ENCODE measurements around the gene OR5M8. TPM values are rescaled to one million over a fixed set of nuclear protein-coding genes. Genes with fewer than 3 reads are reported as not detected.

The OR5M8 gene
- not detected for total RNA-seq

GRCh38 chr11:56491270-56491669 lies at the start of gene OR5M8:
OR5M8 (minus strand) TSS chr11:56491370; CDS start chr11:56491370, 0 bp downstream.
- Mint-ChIP-seq H3K36me3 (ENCODE audit: low read depth) (no peaks in the 10 kb centered on the region), H3K9me3 (peaks cover 4% of the 10 kb centered on the region), H3K27ac (no peak within 1 kb of the TSS), H3K4me3 (no peak within 1 kb of the TSS), H3K27me3 (ENCODE audit: low read depth) (no peaks in the 10 kb centered on the region), H3K4me1 (ENCODE audit: low read depth) (no peaks in the 10 kb centered on the region)
- intact Hi-C loops (cut with micrococcal nuclease): no loop called here
- DNase-seq: no peak
- CTCF ChIA-PET: no interaction called here

DNA sequence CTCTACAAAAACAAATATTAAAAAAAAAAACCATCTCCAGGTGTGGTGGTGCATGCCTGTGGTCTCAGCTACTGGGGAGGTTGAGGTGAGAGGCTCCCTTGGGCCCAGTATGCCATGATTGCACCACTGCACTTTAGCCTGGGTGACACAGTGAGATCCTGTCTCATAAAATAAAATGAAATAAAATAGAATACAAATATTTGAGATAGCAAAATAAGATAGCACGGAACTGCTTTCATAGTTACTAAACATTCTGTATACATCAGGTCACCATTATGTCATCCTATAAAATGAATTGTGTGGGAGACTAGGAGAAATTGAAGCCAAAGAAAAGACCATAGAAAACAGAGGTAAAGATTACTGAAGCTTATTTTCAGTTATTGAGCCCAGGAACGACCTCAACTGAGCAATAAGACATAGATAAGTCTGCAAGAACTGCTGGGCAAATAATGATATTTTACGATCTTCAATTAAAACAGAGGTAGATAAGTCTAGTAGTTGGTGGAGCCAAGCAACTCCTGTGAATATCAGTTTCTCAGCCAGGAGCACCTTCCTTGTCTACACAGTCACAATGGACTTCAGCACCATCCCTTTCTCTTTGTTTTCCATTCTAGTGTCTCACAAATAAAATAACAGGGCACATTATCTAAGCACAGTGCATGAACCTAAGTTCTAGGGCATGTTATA lies 42.0 kb upstream of the OR5M8 start:
- DNase-seq: no peak
- no peak overlapping the region for H3K27ac Mint-ChIP-seq
- peaks cover 2% of the 10 kb centered on the region for H3K9me3 Mint-ChIP-seq
- intact Hi-C loops (cut with micrococcal nuclease): no loop called here
- H3K36me3 Mint-ChIP-seq (ENCODE audit: low read depth): no peaks in the 10 kb centered on the region
- CTCF ChIA-PET: no interaction called here
- H3K4me3 Mint-ChIP-seq: no peak overlapping the region
- H3K4me1 Mint-ChIP-seq (ENCODE audit: low read depth): no peaks in the 10 kb centered on the region
- H3K27me3 Mint-ChIP-seq (ENCODE audit: low read depth): no peaks in the 10 kb centered on the region

GRCh38 chr11:56531856-56532255 lies 40.7 kb upstream of the OR5M8 start:
- DNase-seq: no peak
- H3K4me1 Mint-ChIP-seq (ENCODE audit: low read depth): no peaks in the 10 kb centered on the region
- no peak overlapping the region for H3K27ac Mint-ChIP-seq
- CTCF ChIA-PET: no interaction called here
- H3K27me3 Mint-ChIP-seq (ENCODE audit: low read depth): no peaks in the 10 kb centered on the region
- no peaks in the 10 kb centered on the region for H3K36me3 Mint-ChIP-seq (ENCODE audit: low read depth)
- no peak overlapping the region for H3K4me3 Mint-ChIP-seq
- intact Hi-C loops (cut with micrococcal nuclease): no loop called here
- peaks cover 2% of the 10 kb centered on the region for H3K9me3 Mint-ChIP-seq

GRCh38 chr11:56522008-56522407 lies 30.8 kb upstream of the OR5M8 start:
- H3K27ac Mint-ChIP-seq: no peak overlapping the region
- CTCF ChIA-PET: no interaction called here
- no peak for DNase-seq
- intact Hi-C loops (cut with micrococcal nuclease): no loop called here
- H3K4me3 Mint-ChIP-seq: no peak overlapping the region
- H3K36me3 Mint-ChIP-seq (ENCODE audit: low read depth): no peaks in the 10 kb centered on the region
- no peaks in the 10 kb centered on the region for H3K4me1 Mint-ChIP-seq (ENCODE audit: low read depth)
- no peaks in the 10 kb centered on the region for H3K27me3 Mint-ChIP-seq (ENCODE audit: low read depth)
- H3K9me3 Mint-ChIP-seq: peaks cover 7% of the 10 kb centered on the region

- H3K4me1 Mint-ChIP-seq (ENCODE audit: low read depth): no peaks in the 10 kb centered on the region
- intact Hi-C loops (cut with micrococcal nuclease): no loop called here
- no peak for DNase-seq
- no peak overlapping the region for H3K4me3 Mint-ChIP-seq
- no peaks in the 10 kb centered on the region for H3K27me3 Mint-ChIP-seq (ENCODE audit: low read depth)
- no peak overlapping the region for H3K27ac Mint-ChIP-seq
- H3K36me3 Mint-ChIP-seq (ENCODE audit: low read depth): no peaks in the 10 kb centered on the region
- peaks cover 15% of the 10 kb centered on the region for H3K9me3 Mint-ChIP-seq
- CTCF ChIA-PET: no interaction called here
Observed at GRCh38 chr11:56513280-56513679, 22.1 kb upstream of the OR5M8 start.

DNA sequence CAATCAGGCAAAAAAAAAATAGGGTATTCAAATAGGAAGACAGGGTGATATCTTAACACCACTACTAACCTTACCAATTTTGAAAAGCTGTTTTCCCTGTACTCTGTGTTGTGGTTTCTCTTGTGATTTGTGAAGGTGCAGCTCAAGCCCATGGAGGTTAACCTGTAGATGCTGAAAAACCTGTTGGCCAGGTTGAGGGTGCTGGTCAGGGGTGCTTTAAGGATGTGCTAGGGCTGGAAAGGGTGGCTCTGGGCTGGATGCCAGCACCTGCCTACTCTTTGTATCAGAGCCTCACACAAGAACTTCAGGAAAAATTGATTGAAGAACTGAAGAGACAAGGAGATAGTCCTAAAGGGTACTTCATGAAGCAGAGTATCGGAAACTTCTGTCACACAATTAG lies 18.3 kb upstream of the OR5M8 start:
- CTCF ChIA-PET: no interaction called here
- intact Hi-C loops (cut with micrococcal nuclease): no loop called here
- H3K36me3 Mint-ChIP-seq (ENCODE audit: low read depth): no peaks in the 10 kb centered on the region
- H3K4me1 Mint-ChIP-seq (ENCODE audit: low read depth): no peaks in the 10 kb centered on the region
- peaks cover 15% of the 10 kb centered on the region for H3K9me3 Mint-ChIP-seq
- H3K4me3 Mint-ChIP-seq: no peak overlapping the region
- DNase-seq: no peak
- no peaks in the 10 kb centered on the region for H3K27me3 Mint-ChIP-seq (ENCODE audit: low read depth)
- H3K27ac Mint-ChIP-seq: no peak overlapping the region

DNA sequence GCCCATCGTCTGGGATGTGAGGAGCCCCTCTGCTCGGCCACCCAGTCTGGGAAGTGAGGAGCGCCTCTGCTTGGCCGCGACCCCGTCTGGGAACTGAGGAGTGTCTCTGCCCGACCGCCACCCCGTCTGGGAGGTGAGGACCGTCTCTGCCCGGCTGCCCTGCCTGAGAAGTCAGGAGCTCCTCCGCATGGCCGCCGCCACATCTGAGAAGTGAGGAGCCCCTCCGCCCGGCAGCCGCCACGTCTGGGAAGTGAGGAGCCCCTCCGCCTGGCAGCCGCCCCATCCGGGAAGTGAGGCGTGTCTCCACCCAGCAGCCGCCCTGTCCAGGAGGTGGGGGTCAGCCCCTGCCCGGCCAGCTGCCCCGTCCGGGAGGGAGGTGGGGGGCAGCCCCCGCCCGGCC lies 5.8 kb upstream of the OR5M8 start:
- CTCF ChIA-PET: no interaction called here
- no peak overlapping the region for H3K4me3 Mint-ChIP-seq

GRCh38 chr11:56495117-56495516 lies 3.9 kb upstream of the OR5M8 start:
- intact Hi-C loops (cut with micrococcal nuclease): no loop called here

More for the DNA sequence above, 5.8 kb upstream of the OR5M8 start:
- no peaks in the 10 kb centered on the region for H3K4me1 Mint-ChIP-seq (ENCODE audit: low read depth)
- intact Hi-C loops (cut with micrococcal nuclease): no loop called here
- H3K27me3 Mint-ChIP-seq (ENCODE audit: low read depth): no peaks in the 10 kb centered on the region
- H3K27ac Mint-ChIP-seq: no peak overlapping the region
- no peak for DNase-seq
- H3K9me3 Mint-ChIP-seq: peaks cover 3% of the 10 kb centered on the region
- no peaks in the 10 kb centered on the region for H3K36me3 Mint-ChIP-seq (ENCODE audit: low read depth)

DNA sequence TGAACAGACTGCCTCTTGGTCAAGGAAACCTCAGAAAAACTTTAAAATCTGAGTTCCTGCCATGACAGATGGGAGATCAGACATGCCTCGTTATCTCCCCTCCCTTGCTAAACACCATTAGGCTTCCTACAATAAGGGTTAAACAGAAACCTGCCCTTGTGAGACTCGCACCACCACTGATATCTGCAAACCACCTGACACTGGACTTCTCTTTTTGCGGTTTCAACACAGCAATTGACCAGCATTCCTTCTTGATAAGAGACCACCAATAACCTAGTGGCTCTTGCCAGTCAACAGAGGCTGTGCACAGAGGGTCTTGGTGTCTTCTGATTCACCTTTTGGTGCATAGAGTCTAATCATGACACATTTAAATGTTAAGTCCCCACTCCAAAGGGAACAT lies 4.4 kb downstream of the OR5M8 start:
- Mint-ChIP-seq H3K4me1 (ENCODE audit: low read depth) (no peaks in the 10 kb centered on the region), H3K36me3 (ENCODE audit: low read depth) (no peaks in the 10 kb centered on the region), H3K9me3 (peaks cover 11% of the 10 kb centered on the region), H3K27ac (no peak overlapping the region), H3K4me3 (no peak overlapping the region), H3K27me3 (ENCODE audit: low read depth) (no peaks in the 10 kb centered on the region)
- CTCF ChIA-PET: no interaction called here
- intact Hi-C loops (cut with micrococcal nuclease): no loop called here
- DNase-seq: no peak

More at GRCh38 chr11:56495117-56495516, 3.9 kb upstream of the OR5M8 start:
- no peak for DNase-seq
- Mint-ChIP-seq H3K27ac (no peak overlapping the region), H3K36me3 (ENCODE audit: low read depth) (no peaks in the 10 kb centered on the region), H3K4me1 (ENCODE audit: low read depth) (no peaks in the 10 kb centered on the region), H3K9me3 (peaks cover 5% of the 10 kb centered on the region), H3K4me3 (no peak overlapping the region), H3K27me3 (ENCODE audit: low read depth) (no peaks in the 10 kb centered on the region)
- CTCF ChIA-PET: interaction anchor here (1.1 kb wide), 1 partner anchor 755 kb away, joined by 3 read pairs; no protein-coding TSS in a partner anchor

GRCh38 chr11:56474729-56475235 lies 16.4 kb downstream of the OR5M8 start:
- Mint-ChIP-seq H3K27ac (no peak overlapping the region), H3K36me3 (ENCODE audit: low read depth) (no peaks in the 10 kb centered on the region), H3K4me1 (ENCODE audit: low read depth) (no peaks in the 10 kb centered on the region), H3K27me3 (ENCODE audit: low read depth) (no peaks in the 10 kb centered on the region), H3K9me3 (peaks cover 3% of the 10 kb centered on the region), H3K4me3 (no peak overlapping the region)
- CTCF ChIA-PET: no interaction called here
- intact Hi-C loops (cut with micrococcal nuclease): no loop called here
- no peak for DNase-seq

GRCh38 chr11:56473252-56473651 lies 17.9 kb downstream of the OR5M8 start, which contains the start of gene OR5M3:
OR5M3 (minus strand) TSS chr11:56473352; CDS start chr11:56470497, 2,855 bp downstream.
- H3K27me3 Mint-ChIP-seq (ENCODE audit: low read depth): no peaks in the 10 kb centered on the region
- intact Hi-C loops (cut with micrococcal nuclease): no loop called here
- H3K27ac Mint-ChIP-seq: no peak within 1 kb of the TSS

GRCh38 chr11:56457076-56457475 lies 34.1 kb downstream of the OR5M8 start:
- Mint-ChIP-seq H3K27ac (no peak overlapping the region), H3K27me3 (ENCODE audit: low read depth) (no peaks in the 10 kb centered on the region), H3K9me3 (peaks cover 3% of the 10 kb centered on the region), H3K4me3 (no peak overlapping the region), H3K36me3 (ENCODE audit: low read depth) (no peaks in the 10 kb centered on the region), H3K4me1 (ENCODE audit: low read depth) (no peaks in the 10 kb centered on the region)
- no peak for DNase-seq
- intact Hi-C loops (cut with micrococcal nuclease): no loop called here
- CTCF ChIA-PET: no interaction called here

More at GRCh38 chr11:56473252-56473651, 17.9 kb downstream of the OR5M8 start, which contains the start of gene OR5M3:
- DNase-seq: no peak
- peaks cover 3% of the 10 kb centered on the region for H3K9me3 Mint-ChIP-seq
- CTCF ChIA-PET: no interaction called here
- H3K4me1 Mint-ChIP-seq (ENCODE audit: low read depth): no peaks in the 10 kb centered on the region
- no peaks in the 10 kb centered on the region for H3K36me3 Mint-ChIP-seq (ENCODE audit: low read depth)
- H3K4me3 Mint-ChIP-seq: no peak within 1 kb of the TSS

GRCh38 chr11:56453521-56453920 lies 37.6 kb downstream of the OR5M8 start:
- H3K4me3 Mint-ChIP-seq: no peak overlapping the region
- intact Hi-C loops (cut with micrococcal nuclease): no loop called here
- no peaks in the 10 kb centered on the region for H3K27me3 Mint-ChIP-seq (ENCODE audit: low read depth)
- H3K27ac Mint-ChIP-seq: no peak overlapping the region
- H3K4me1 Mint-ChIP-seq (ENCODE audit: low read depth): no peaks in the 10 kb centered on the region
- no peaks in the 10 kb centered on the region for H3K36me3 Mint-ChIP-seq (ENCODE audit: low read depth)
- CTCF ChIA-PET: no interaction called here
- DNase-seq: no peak
- H3K9me3 Mint-ChIP-seq: peaks cover 12% of the 10 kb centered on the region

All from activated naive CD4-positive, alpha-beta T cell treated with anti-CD3 and anti-CD28 coated beads for 36 hours (primary cell).